ENCODE measurements around the gene FAM53A.

DNA sequence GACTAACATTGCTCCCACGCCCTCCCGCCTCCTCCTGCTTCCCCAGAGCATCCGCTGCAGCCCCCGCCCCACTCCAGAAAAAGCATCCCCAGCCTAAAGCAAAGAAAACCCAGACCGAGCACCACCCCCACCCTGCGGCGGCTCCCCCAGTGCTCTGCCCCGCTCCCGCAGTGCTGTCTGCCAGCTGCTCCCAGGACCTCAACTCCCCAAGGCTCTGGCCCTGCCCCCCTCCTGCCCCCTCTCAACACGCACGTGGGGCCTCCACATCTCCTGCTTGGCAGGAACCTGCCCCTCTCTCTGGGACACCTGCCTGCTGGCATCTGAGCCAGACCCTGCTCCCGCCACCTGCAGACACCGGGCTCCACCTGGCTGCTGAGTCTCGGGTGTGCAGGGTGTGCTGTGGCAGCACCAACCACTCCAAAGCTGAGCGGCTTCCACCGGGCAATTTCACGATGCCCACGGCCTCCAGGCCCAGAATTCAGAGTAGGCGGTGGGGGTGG lies 79.4 kb downstream of the FAM53A start:
- TF ChIP-seq HDGF (IDR thresholded peaks at IDR 0.05; ENCODE audit: borderline replicate concordance) (no peak), FOXM1 (IDR thresholded peaks at IDR 0.05; ENCODE audit: borderline replicate concordance) (no peak), SP1 (IDR thresholded peaks at IDR 0.05) (no peak), ARNT (IDR thresholded peaks at IDR 0.05) (no peak), FOXK2 (IDR thresholded peaks at IDR 0.05) (no peak), LEF1 (IDR thresholded peaks at IDR 0.05; ENCODE audit: borderline replicate concordance) (no peak), SUZ12 (IDR thresholded peaks at IDR 0.05) (no peak), BHLHE40 (IDR thresholded peaks at IDR 0.05; ENCODE audit: borderline replicate concordance) (no peak)
